Measurements from ENCODE around the gene RASSF5.

Gene RASSF5

DNA sequence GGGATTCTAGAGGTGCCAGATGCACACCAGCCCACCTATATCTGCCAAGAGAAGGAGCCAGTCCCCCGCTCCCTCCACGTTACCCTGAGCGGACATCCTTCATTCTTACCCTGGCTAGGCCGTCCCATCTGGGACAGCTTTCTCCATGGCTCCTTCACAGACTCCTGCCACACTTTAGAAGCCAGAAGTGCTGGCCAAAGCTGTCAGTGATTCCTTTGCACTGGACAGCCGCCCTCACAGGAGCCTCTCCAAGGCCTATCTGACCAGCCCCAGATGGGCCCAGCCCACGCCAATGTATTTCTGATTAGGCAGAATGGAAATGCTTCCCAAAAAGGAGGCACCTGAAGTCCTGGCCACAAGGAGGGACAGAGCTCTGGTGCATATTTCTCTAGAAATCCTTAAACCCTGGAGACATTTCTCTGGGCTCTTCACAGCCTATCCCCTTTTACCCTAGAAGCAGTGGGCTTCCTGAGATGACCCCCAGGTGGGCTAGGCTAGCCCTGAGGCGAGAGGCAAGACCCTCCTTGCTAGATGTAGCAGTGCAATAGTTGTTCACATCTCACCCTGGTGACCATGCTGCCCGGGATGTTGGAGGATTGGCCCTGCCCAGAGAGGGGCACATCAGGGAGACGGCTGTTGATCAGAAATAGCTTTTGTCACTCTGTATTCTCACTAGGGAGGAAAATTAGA is 44.1 kb downstream of the RASSF5 start:
- peaks cover 17% of the 10 kb centered on the region for H3K27me3 ChIP-seq (ENCODE audit: control insufficient read depth, low read length)
- H3K4me2 ChIP-seq (ENCODE audit: low read length), result no peak overlapping the region
- H3K4me3 ChIP-seq (ENCODE audit: low read length), result no peak overlapping the region
- no peak overlapping the region for H3K27ac ChIP-seq (ENCODE audit: low read depth, low read length)
- TF ChIP-seq, protein P1, sequence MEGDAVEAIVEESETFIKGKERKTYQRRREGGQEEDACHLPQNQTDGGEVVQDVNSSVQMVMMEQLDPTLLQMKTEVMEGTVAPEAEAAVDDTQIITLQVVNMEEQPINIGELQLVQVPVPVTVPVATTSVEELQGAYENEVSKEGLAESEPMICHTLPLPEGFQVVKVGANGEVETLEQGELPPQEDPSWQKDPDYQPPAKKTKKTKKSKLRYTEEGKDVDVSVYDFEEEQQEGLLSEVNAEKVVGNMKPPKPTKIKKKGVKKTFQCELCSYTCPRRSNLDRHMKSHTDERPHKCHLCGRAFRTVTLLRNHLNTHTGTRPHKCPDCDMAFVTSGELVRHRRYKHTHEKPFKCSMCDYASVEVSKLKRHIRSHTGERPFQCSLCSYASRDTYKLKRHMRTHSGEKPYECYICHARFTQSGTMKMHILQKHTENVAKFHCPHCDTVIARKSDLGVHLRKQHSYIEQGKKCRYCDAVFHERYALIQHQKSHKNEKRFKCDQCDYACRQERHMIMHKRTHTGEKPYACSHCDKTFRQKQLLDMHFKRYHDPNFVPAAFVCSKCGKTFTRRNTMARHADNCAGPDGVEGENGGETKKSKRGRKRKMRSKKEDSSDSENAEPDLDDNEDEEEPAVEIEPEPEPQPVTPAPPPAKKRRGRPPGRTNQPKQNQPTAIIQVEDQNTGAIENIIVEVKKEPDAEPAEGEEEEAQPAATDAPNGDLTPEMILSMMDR (IDR thresholded peaks at IDR 0.05; ENCODE audit: low read depth, low read length, poor library complexity, severe bottlenecking), result no peak
- TF ChIP-seq EZH2phosphoT487 (IDR thresholded peaks at IDR 0.05; ENCODE audit: borderline replicate concordance, low read length), result no peak
- H3K36me3 ChIP-seq (ENCODE audit: control insufficient read depth, low read length), result no peaks in the 10 kb centered on the region
- H3K4me1 ChIP-seq (ENCODE audit: control insufficient read depth, low read length), result peaks cover 16% of the 10 kb centered on the region
- H3F3A ChIP-seq (ENCODE audit: control insufficient read depth, insufficient read depth), result no peaks in the 10 kb centered on the region
- no peaks in the 10 kb centered on the region for H3K79me2 ChIP-seq (ENCODE audit: control insufficient read depth, low read length)
- H4K20me1 ChIP-seq (ENCODE audit: control insufficient read depth, insufficient read depth, low read depth, low read length), result no peaks in the 10 kb centered on the region
- no peaks in the 10 kb centered on the region for H3K9me2 ChIP-seq (replicated peaks; ENCODE audit: control insufficient read depth, low read length)
- no peaks in the 10 kb centered on the region for H3K9me3 ChIP-seq (ENCODE audit: control insufficient read depth, insufficient read depth, low read length)

- Histone ChIP-seq H4K20me1 (ENCODE audit: control insufficient read depth, insufficient read depth, low read depth, low read length) (no peaks in the 10 kb centered on the region), H3K4me2 (ENCODE audit: low read length) (no peak overlapping the region), H3K36me3 (ENCODE audit: control insufficient read depth, low read length) (no peaks in the 10 kb centered on the region), H3K4me3 (ENCODE audit: low read length) (no peak overlapping the region), H3K27me3 (ENCODE audit: control insufficient read depth, low read length) (peaks cover 17% of the 10 kb centered on the region), H3K27ac (ENCODE audit: low read depth, low read length) (no peak overlapping the region), H3K9me3 (ENCODE audit: control insufficient read depth, insufficient read depth, low read length) (no peaks in the 10 kb centered on the region), H3F3A (ENCODE audit: control insufficient read depth, insufficient read depth) (no peaks in the 10 kb centered on the region), H3K79me2 (ENCODE audit: control insufficient read depth, low read length) (no peaks in the 10 kb centered on the region), H3K9me2 (replicated peaks; ENCODE audit: control insufficient read depth, low read length) (no peaks in the 10 kb centered on the region), H3K4me1 (ENCODE audit: control insufficient read depth, low read length) (peaks cover 21% of the 10 kb centered on the region)
- TF ChIP-seq, protein P1 (IDR thresholded peaks at IDR 0.05; ENCODE audit: low read depth, low read length, poor library complexity, severe bottlenecking), result no peak
- no peak for TF ChIP-seq EZH2phosphoT487 (IDR thresholded peaks at IDR 0.05; ENCODE audit: borderline replicate concordance, low read length)
Observed at GRCh38 chr1:206551986-206552326, 44.6 kb downstream of the RASSF5 start.

DNA sequence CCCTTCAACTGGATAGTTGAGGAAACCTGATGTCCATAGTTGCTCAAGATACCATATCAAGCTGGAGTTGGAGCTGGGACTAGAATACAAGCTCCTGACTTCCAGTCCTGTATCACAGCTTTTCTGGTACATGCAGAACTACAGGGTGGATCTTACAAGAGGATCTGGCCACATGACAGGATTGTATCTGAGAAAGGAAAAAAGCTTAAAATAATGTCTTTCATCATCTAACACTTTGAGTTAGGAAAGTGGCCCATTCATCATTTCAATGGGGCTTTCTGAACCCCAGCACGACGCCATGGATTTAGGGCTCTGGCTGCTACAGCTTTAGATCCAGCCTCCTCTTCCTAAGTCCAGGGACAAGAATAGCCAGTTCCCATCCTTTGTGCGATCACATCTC is 46.9 kb downstream of the RASSF5 start:
- no peak overlapping the region for H3K4me3 ChIP-seq (ENCODE audit: low read length)
- H3K27ac ChIP-seq (ENCODE audit: low read depth, low read length), result no peak overlapping the region
- H3F3A ChIP-seq (ENCODE audit: control insufficient read depth, insufficient read depth), result peaks cover 4% of the 10 kb centered on the region; the same call in 1 of the 2 replicates
- no peaks in the 10 kb centered on the region for H4K20me1 ChIP-seq (ENCODE audit: control insufficient read depth, insufficient read depth, low read depth, low read length)
- peaks cover 19% of the 10 kb centered on the region for H3K79me2 ChIP-seq (ENCODE audit: control insufficient read depth, low read length)
- peaks cover 36% of the 10 kb centered on the region for H3K4me1 ChIP-seq (ENCODE audit: control insufficient read depth, low read length)
- H3K27me3 ChIP-seq (ENCODE audit: control insufficient read depth, low read length), result peaks cover 12% of the 10 kb centered on the region
- H3K9me2 ChIP-seq (replicated peaks; ENCODE audit: control insufficient read depth, low read length), result no peaks in the 10 kb centered on the region
- TF ChIP-seq, protein P1 (IDR thresholded peaks at IDR 0.05; ENCODE audit: low read depth, low read length, poor library complexity, severe bottlenecking), result no peak
- no peak for TF ChIP-seq EZH2phosphoT487 (IDR thresholded peaks at IDR 0.05; ENCODE audit: borderline replicate concordance, low read length)
- H3K36me3 ChIP-seq (ENCODE audit: control insufficient read depth, low read length), result no peaks in the 10 kb centered on the region
- H3K4me2 ChIP-seq (ENCODE audit: low read length), result no peak overlapping the region
- no peaks in the 10 kb centered on the region for H3K9me3 ChIP-seq (ENCODE audit: control insufficient read depth, insufficient read depth, low read length)

Measured in DOHH2 (cell line).